H1 (cell line): Measurements from ENCODE around the gene GCAT. TPM values are rescaled to one million over a fixed set of nuclear protein-coding genes. Genes with fewer than 3 reads are reported as not detected.

ENCODE experiments used
- CTCF ChIA-PET: fragments of 300-600 bp; sonication (Branson Sonifier 250); formaldehyde crosslinking; loops from one replicate; lab custom pipeline; 2021; ENCODE audit not compliant: partially characterized antibody; lab: Charles Lee
- POLR2A ChIA-PET: fragments of 300-600 bp; sonication (Branson Sonifier 250); formaldehyde crosslinking; loops from one replicate; lab custom pipeline; 2021; ENCODE audit warnings: inconsistent platforms; ENCODE audit not compliant: partially characterized antibody; lab: Charles Lee
- DNase-seq, 2 experiments: peaks; one replicate each; pipeline versions ENCODE4 v3.0.0 to v3.0.0-alpha.2; 2010 to 2022; ENCODE audit warnings: low spot score in 2 of 2, low read depth in 1 of 2, mixed read lengths in 1 of 2
- FAIRE-seq: peaks from 2 replicates; lab custom pipeline; 2011; peaks lifted over from hg19 to GRCh38; lab: Jason Lieb, UNC
- H2AFZ ChIP-seq: 2 replicates; pipeline ENCODE4 v1.8.1; 2012; ENCODE audit warnings: low read length, inconsistent platforms
- H2AK5ac ChIP-seq: 2 replicates; pipeline ENCODE4 v1.6.1; 2013; ENCODE audit warnings: low read depth, low read length
- H2BK120ac ChIP-seq: replicated peaks from 2 replicates; pipeline ENCODE3; 2013; ENCODE audit warnings: low read depth, low read length, inconsistent platforms
- H2BK12ac ChIP-seq: 2 replicates; pipeline ENCODE4 v1.6.1; 2013; ENCODE audit warnings: low read depth, low read length
- H2BK15ac ChIP-seq: 2 replicates; pipeline ENCODE4 v1.6.1; 2013; ENCODE audit warnings: low read length
- H2BK20ac ChIP-seq: 2 replicates; pipeline ENCODE4 v1.6.1; 2013; ENCODE audit warnings: low read length
- H2BK5ac ChIP-seq: 2 replicates; pipeline ENCODE4 v1.6.1; 2013; ENCODE audit warnings: low read depth, low read length
- H3K14ac ChIP-seq: 2 replicates; pipeline ENCODE4 v1.6.1; 2013; ENCODE audit warnings: inconsistent platforms; ENCODE audit not compliant: insufficient read length
- H3K18ac ChIP-seq: 2 replicates; pipeline ENCODE4 v1.6.1; 2013; ENCODE audit warnings: low read length; ENCODE audit errors: extremely low read depth
- H3K23ac ChIP-seq: 2 replicates; pipeline ENCODE4 v1.6.1; 2013; ENCODE audit warnings: inconsistent platforms; ENCODE audit not compliant: insufficient read length
- H3K23me2 ChIP-seq: 2 replicates; pipeline ENCODE4 v1.6.1; 2013; ENCODE audit warnings: low read depth, low read length
- H3K27ac ChIP-seq: 2 replicates; pipeline ENCODE4 v1.6.1; 2011; ENCODE audit warnings: low read depth, low read length, inconsistent platforms
- H3K27me3 ChIP-seq, 4 experiments: replicated peaks in 1 of 4; 1 replicate in 1 of 4; 2 replicates in 3 of 4; pipeline versions ENCODE4 v1.6.1 to v1.8.1; 2011 to 2013; ENCODE audit warnings: low read length in 3 of 4, mild to moderate bottlenecking in 3 of 4, inconsistent platforms in 2 of 4, mixed read lengths in 2 of 4, moderate library complexity in 1 of 4; ENCODE audit not compliant: control insufficient read depth in 3 of 4, insufficient read depth in 3 of 4; ENCODE audit errors: extremely low read depth in 1 of 4
- H3K36me3 ChIP-seq, 4 experiments: 2 replicates each; pipeline versions ENCODE4 v1.6.1 to v1.8.1; 2011 to 2013; ENCODE audit warnings: mild to moderate bottlenecking in 4 of 4, low read length in 3 of 4, moderate library complexity in 2 of 4, control low read depth in 1 of 4, inconsistent platforms in 1 of 4; ENCODE audit not compliant: insufficient read depth in 4 of 4, control insufficient read depth in 2 of 4
- H3K4ac ChIP-seq: replicated peaks from 2 replicates; pipeline ENCODE3; 2013; ENCODE audit warnings: low read length, low read depth, mixed read lengths, inconsistent platforms; ENCODE audit not compliant: insufficient read length
- H3K4me1 ChIP-seq, 4 experiments: replicated peaks in 1 of 4; 1 replicate in 1 of 4; 2 replicates in 3 of 4; pipeline versions ENCODE4 v1.6.1 to v1.8.1; 2011 to 2013; ENCODE audit warnings: low read length in 3 of 4, inconsistent platforms in 2 of 4, mixed read lengths in 1 of 4; ENCODE audit not compliant: insufficient read depth in 4 of 4, control insufficient read depth in 3 of 4
- H3K4me2 ChIP-seq, 2 experiments: 2 replicates each; pipeline versions ENCODE4 v1.6.1 to v1.8.1; 2011 to 2013; ENCODE audit warnings: low read depth in 2 of 2, low read length in 2 of 2, control low read depth in 1 of 2, inconsistent platforms in 1 of 2, mild to moderate bottlenecking in 1 of 2; ENCODE audit not compliant: insufficient read depth in 1 of 2
- H3K4me3 ChIP-seq, 4 experiments: fragments of 200-600, 300-600 bp in 1 of 4; sonication (generic), shearing (Covaris generic), sonication (Bioruptor Twin) in 1 of 4; 2 replicates each; pipeline versions ENCODE4 v1.5.1 to v1.8.1; 2011 to 2016; ENCODE audit warnings: low read length in 4 of 4, low read depth in 3 of 4, control low read depth in 2 of 4, inconsistent platforms in 2 of 4, mild to moderate bottlenecking in 2 of 4, mixed read lengths in 1 of 4, moderate library complexity in 1 of 4; ENCODE audit not compliant: insufficient read depth in 2 of 4; ENCODE audit errors: extremely low read depth in 1 of 4
- H3K56ac ChIP-seq: replicated peaks from 2 replicates; pipeline ENCODE3; 2013; ENCODE audit warnings: low read depth, mild to moderate bottlenecking, mixed read lengths, low read length, inconsistent platforms; ENCODE audit not compliant: insufficient read length
- H3K79me1 ChIP-seq: 2 replicates; pipeline ENCODE4 v1.6.1; 2013; ENCODE audit warnings: low read depth, low read length, control low read depth
- H3K79me2 ChIP-seq, 2 experiments: 2 replicates each; pipeline versions ENCODE4 v1.6.1 to v1.8.1; 2012 to 2013; ENCODE audit warnings: low read length in 2 of 2, mild to moderate bottlenecking in 2 of 2, inconsistent platforms in 1 of 2; ENCODE audit not compliant: insufficient read depth in 2 of 2, control insufficient read depth in 1 of 2
- H3K9ac ChIP-seq, 4 experiments: replicated peaks in 1 of 4; 1 replicate in 1 of 4; 2 replicates in 3 of 4; pipeline versions ENCODE4 v1.6.1 to v1.8.1; 2011 to 2013; ENCODE audit warnings: low read depth in 3 of 4, low read length in 3 of 4, control low read depth in 2 of 4, mild to moderate bottlenecking in 2 of 4, moderate library complexity in 2 of 4, inconsistent platforms in 1 of 4; ENCODE audit errors: extremely low read depth in 1 of 4
- H3K9me3 ChIP-seq, 2 experiments: 2 replicates each; pipeline versions ENCODE4 v1.6.1 to v1.8.1; 2012 to 2013; ENCODE audit warnings: mild to moderate bottlenecking in 2 of 2, moderate library complexity in 2 of 2, control low read depth in 1 of 2, inconsistent platforms in 1 of 2, low read depth in 1 of 2, low read length in 1 of 2, mixed read lengths in 1 of 2; ENCODE audit not compliant: insufficient read depth in 2 of 2
- H4K20me1 ChIP-seq, 2 experiments: replicated peaks in 1 of 2; 2 replicates each; pipeline versions ENCODE3 to v1.8.1; 2011 to 2013; ENCODE audit warnings: inconsistent platforms in 2 of 2, low read length in 2 of 2, mild to moderate bottlenecking in 1 of 2; ENCODE audit not compliant: insufficient read depth in 2 of 2, control insufficient read depth in 1 of 2
- H4K5ac ChIP-seq: 2 replicates; pipeline ENCODE4 v1.6.1; 2013; ENCODE audit warnings: low read length, low read depth, mixed read lengths, inconsistent platforms; ENCODE audit not compliant: insufficient read length
- H4K8ac ChIP-seq: 2 replicates; pipeline ENCODE4 v1.8.0; 2013; ENCODE audit warnings: mild to moderate bottlenecking, moderate library complexity, low read length, inconsistent platforms; ENCODE audit not compliant: insufficient read depth; ENCODE audit errors: extremely low read depth
- H4K91ac ChIP-seq: replicated peaks from 2 replicates; pipeline ENCODE3; 2013; ENCODE audit warnings: low read length, mixed read lengths, inconsistent platforms; ENCODE audit not compliant: insufficient read length
- HDAC6 ChIP-seq: IDR thresholded peaks from one replicate; pipeline ENCODE4 v1.7.1; 2012; ENCODE audit warnings: low read depth, mild to moderate bottlenecking, inconsistent platforms, low read length, moderate library complexity
- TAF7 ChIP-seq: optimal IDR thresholded peaks from 2 replicates; pipeline ENCODE3; 2011; ENCODE audit warnings: low read depth, mild to moderate bottlenecking, inconsistent platforms, low read length, moderate library complexity, borderline replicate concordance
- WGBS, 2 experiments: shearing (Covaris generic) in 1 of 2; methylation state at CpG; one replicate each; pipeline versions ENCODE4 v1.1.6 to v1.1.7; 2013 to 2015; ENCODE audit warnings: low lambda C conversion rate in 2 of 2, mixed read lengths in 2 of 2, inconsistent platforms in 1 of 2, low coverage in 1 of 2, missing lambda C conversion rate in 1 of 2; ENCODE audit not compliant: insufficient replicate concordance in 2 of 2, insufficient coverage in 1 of 2, insufficient read length in 1 of 2; ENCODE audit errors: extremely low coverage in 1 of 2, missing lambda C conversion rate in 1 of 2; 5-methylcytosine and 5-hydroxymethylcytosine counted together
- polyA plus RNA-seq, 7 experiments: library from polyadenylated mRNA; depleted of rRNA in 3 of 7; stranded (reverse) in 5 of 7; unstranded in 2 of 7; fragments of >200 nt in 5 of 7; fragments of 200-250 nt in 2 of 7; gene quantifications; 1 replicate in 5 of 7; 2 replicates in 1 of 7; 4 replicates in 1 of 7; pipeline versions ENCODE4 v1.2.1 to v1.2.3, GENCODE V29; 2011 to 2013; ENCODE audit warnings: missing spikeins in 2 of 7, mixed read lengths in 2 of 7
- total RNA-seq: library from RNA; stranded (reverse); fragmentation: NEBNext Ultra II Directional; extraction: Animal tissue kit (Norgen Biotek cat#: 25700); gene quantifications from 2 replicates; pipeline ENCODE4 v1.2.1, GENCODE V29; 2021
- TF ChIP-seq, protein P1 (sequence below), 3 experiments: IDR thresholded peaks; 1 replicate in 2 of 3; 2 replicates in 1 of 3; pipeline versions ENCODE4 v1.5.1 to v1.6.1; 2011; ENCODE audit warnings: low read length in 3 of 3, mild to moderate bottlenecking in 3 of 3, inconsistent platforms in 2 of 3, low read depth in 1 of 3, moderate library complexity in 1 of 3; ENCODE audit not compliant: insufficient read depth in 1 of 3; ENCODE audit errors: control extremely low read depth in 1 of 3

GCAT gene
- total and polyA plus RNA-seq, 2 of the 8 experiments (the other 6 are each of a cell fraction or from before 2014, with no cell fraction given): 24.3 to 47.5 TPM

DNA sequence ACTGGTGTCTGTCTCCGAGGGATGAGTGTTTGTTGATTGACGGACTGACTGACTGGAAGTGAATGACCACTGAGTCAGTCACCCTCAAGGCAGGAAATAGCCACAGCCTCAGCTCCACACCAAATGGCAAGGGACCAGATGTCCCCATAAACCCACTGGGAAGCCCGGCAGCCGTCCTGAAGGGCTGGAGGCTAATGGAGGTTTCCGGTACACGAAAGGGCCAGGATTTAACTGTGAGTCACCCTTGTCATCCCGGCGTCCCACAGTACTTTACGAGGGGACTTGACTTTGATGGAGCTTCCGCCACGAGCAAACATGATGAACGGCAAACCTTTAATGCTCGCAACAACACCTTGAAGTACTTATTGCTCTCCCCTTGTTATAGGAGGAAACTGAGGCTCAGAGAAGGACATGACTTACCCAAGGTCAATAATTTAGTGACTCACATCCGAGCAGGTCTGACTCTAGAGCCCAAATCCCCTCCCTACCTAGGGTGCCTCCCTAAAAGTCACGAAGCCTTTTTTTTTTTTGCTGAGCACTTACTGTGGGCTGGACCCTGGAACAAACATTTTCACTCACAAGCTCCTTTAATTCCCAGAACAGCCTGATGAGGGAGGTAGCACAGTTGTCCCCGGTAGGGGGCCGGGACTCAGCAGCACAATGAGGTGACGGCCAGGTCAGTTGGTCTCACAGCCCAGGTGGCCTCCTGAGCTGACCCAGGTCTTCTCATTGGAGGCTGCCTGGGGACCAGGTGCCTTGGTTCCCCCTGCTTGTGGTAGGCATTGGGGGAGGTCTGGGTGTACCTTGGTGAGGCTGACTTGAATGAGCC is 25.2 kb upstream of the GCAT start:
- Histone ChIP-seq H3K4me3 (no peak overlapping the region), H2AK5ac (no peak overlapping the region), H3K9me3 (no peaks in the 10 kb centered on the region; a peak in 1 of 4 replicates), H4K8ac (peak overlapping the region; percentile 75; the same call in 1 of the 2 replicates), H2BK20ac (no peak overlapping the region), H3K9ac (no peak overlapping the region), H3K36me3 (no peaks in the 10 kb centered on the region), H3K18ac (no peak overlapping the region), H3K23ac (no peak overlapping the region), H2BK12ac (no peak overlapping the region), H2BK5ac (no peak overlapping the region), H4K20me1 (no peaks in the 10 kb centered on the region), H3K4me1 (no peaks in the 10 kb centered on the region; a peak in 2 of 7 replicates), H3K79me1 (no peaks in the 10 kb centered on the region), H2BK15ac (0 out of 2 replicates have a peak overlapping the region, but pooled peaks have one; percentile 13), H2AFZ (no peak overlapping the region), H3K23me2 (no peaks in the 10 kb centered on the region), H2BK120ac (no peak overlapping the region), H3K56ac (no peak overlapping the region), H3K79me2 (no peaks in the 10 kb centered on the region), H4K5ac (no peak overlapping the region), H4K91ac (no peak overlapping the region), H3K27me3 (peaks cover 0 to 27% (median 10%) of the 10 kb centered on the region in 4 experiments; a peak in 3 of 7 replicates), H3K4ac (no peak overlapping the region), H3K14ac (no peak overlapping the region), H3K4me2 (no peak overlapping the region), H3K27ac (no peak overlapping the region)
- FAIRE-seq (no peak), DNase-seq (no peak)
- WGBS, 2 experiments: 92% methylated on average over 18 of the region's 18 CpGs; no CpG with 5 or more reads in 1 of the 2 experiments
- no peak for TF ChIP-seq TAF7
- TF ChIP-seq HDAC6: no peak
- TF ChIP-seq, protein P1, sequence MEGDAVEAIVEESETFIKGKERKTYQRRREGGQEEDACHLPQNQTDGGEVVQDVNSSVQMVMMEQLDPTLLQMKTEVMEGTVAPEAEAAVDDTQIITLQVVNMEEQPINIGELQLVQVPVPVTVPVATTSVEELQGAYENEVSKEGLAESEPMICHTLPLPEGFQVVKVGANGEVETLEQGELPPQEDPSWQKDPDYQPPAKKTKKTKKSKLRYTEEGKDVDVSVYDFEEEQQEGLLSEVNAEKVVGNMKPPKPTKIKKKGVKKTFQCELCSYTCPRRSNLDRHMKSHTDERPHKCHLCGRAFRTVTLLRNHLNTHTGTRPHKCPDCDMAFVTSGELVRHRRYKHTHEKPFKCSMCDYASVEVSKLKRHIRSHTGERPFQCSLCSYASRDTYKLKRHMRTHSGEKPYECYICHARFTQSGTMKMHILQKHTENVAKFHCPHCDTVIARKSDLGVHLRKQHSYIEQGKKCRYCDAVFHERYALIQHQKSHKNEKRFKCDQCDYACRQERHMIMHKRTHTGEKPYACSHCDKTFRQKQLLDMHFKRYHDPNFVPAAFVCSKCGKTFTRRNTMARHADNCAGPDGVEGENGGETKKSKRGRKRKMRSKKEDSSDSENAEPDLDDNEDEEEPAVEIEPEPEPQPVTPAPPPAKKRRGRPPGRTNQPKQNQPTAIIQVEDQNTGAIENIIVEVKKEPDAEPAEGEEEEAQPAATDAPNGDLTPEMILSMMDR (IDR thresholded peaks at IDR 0.05; ENCODE audit: control extremely low read depth in 1 of 3, insufficient read depth in 1 of 3, low read depth in 1 of 3, low read length in 3 of 3): 0 out of 4 replicates have a peak, but pooled peaks of 1 of the 3 experiments have one; percentile 11
- POLR2A ChIA-PET: interaction anchor here (0.7 to 2.6 kb wide), 10 partner anchors 10 to 174 kb away, joined by 3 to 9 read pairs (median 4); partner anchors contain the start of genes GCAT and GGA1
- CTCF ChIA-PET: interaction anchor here (0.7 to 4.1 kb wide), 8 partner anchors 9 to 121 kb away, joined by 3 to 23 read pairs (median 5); no protein-coding TSS in a partner anchor
